Effector CD4-positive, alpha-beta T cell (primary cell): ENCODE measurements around the gene AK8.
"Not testable (repeated sequence)": the region's sequence is repeated elsewhere in the genome, so short reads cannot be mapped to it uniquely, and the experiment has no call there.

Source experiments
- DNase-seq: peaks from one replicate; pipeline ENCODE4 v3.0.0-alpha.2; 2020

AK8 gene

GRCh38 chr9:132797861-132798659 is 80.0 kb downstream of the AK8 start:
- DNase-seq: no peak

GRCh38 chr9:132795511-132796303 is 82.4 kb downstream of the AK8 start:
- no peak for DNase-seq

GRCh38 chr9:132794730-132795380 is 83.2 kb downstream of the AK8 start:
- DNase-seq: no peak

- DNase-seq: no peak
Observed at GRCh38 chr9:132793606-132794580, 84.2 kb downstream of the AK8 start.

GRCh38 chr9:132792547-132792946 is 85.5 kb downstream of the AK8 start:
- DNase-seq: no peak

GRCh38 chr9:132791699-132792240 is 86.3 kb downstream of the AK8 start:
- no peak for DNase-seq

- DNase-seq: no peak
Observed at GRCh38 chr9:132789719-132790118, 88.4 kb downstream of the AK8 start.

- no peak for DNase-seq
Observed at GRCh38 chr9:132788378-132788777, 89.7 kb downstream of the AK8 start.

GRCh38 chr9:132787748-132788159 is 90.3 kb downstream of the AK8 start:
- DNase-seq: no peak

GRCh38 chr9:132784286-132784830 is 93.7 kb downstream of the AK8 start:
- no peak for DNase-seq

GRCh38 chr9:132783006-132783405 is 95.1 kb downstream of the AK8 start:
- DNase-seq: no peak

GRCh38 chr9:132782037-132782436 is 96.0 kb downstream of the AK8 start:
- no peak for DNase-seq

GRCh38 chr9:132780230-132781007 is 97.7 kb downstream of the AK8 start:
- DNase-seq: no peak

GRCh38 chr9:132776891-132777290 is 101.2 kb downstream of the AK8 start:
- DNase-seq: no peak

- DNase-seq: no peak
Observed at GRCh38 chr9:132776268-132776667, 101.8 kb downstream of the AK8 start.

- DNase-seq: no peak
Observed at GRCh38 chr9:132775720-132776119, 102.4 kb downstream of the AK8 start.

- no peak for DNase-seq
Observed at GRCh38 chr9:132774886-132775285, 103.2 kb downstream of the AK8 start.

- no peak for DNase-seq
Observed at GRCh38 chr9:132773764-132774339, 104.2 kb downstream of the AK8 start.

GRCh38 chr9:132773093-132773492 is 105.0 kb downstream of the AK8 start:
- no peak for DNase-seq

GRCh38 chr9:132771752-132772151 is 106.3 kb downstream of the AK8 start:
- not testable (repeated sequence) for DNase-seq
